Measurements from ENCODE around the gene RADIL.

DNA sequence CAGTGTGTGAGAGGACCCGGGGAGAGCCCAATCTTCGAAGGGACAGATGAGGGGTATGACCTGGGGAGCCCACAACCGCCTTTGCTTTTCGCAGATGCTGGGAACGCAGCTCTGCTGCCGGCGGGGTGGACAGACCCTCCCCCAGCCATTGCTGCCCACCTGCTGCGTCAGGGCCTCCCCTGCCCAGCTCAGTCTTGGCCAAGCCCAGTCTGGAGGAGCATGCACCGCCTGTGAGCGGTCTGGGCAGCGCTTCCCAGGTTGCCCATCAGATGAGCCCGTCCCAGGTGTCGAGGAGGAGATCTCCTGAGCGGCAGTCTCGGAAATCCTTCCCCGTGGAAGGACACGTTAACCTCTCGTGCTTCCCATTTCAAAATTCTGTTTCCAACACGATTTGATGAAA is 125.4 kb downstream of the RADIL start:
- no peak for TF ChIP-seq POLR2AphosphoS5 (IDR thresholded peaks at IDR 0.05)
- no peak for TF ChIP-seq CTCF (IDR thresholded peaks at IDR 0.05)
- no peak for TF ChIP-seq POLR2A (IDR thresholded peaks at IDR 0.05)
- no peak for TF ChIP-seq EP300 (IDR thresholded peaks at IDR 0.05)
